GM12878 (cell line): ENCODE results near the gene GPR61. TPM values are rescaled to one million over a fixed set of nuclear protein-coding genes. Genes with fewer than 3 reads are reported as not detected.

Source experiments
- ATAC-seq: fragments of 200-7000 bp; cut with Tn5 transposase; 3 replicates; pipeline ENCODE4 v1.9.1; 2020; ENCODE audit warnings: mild to moderate bottlenecking, moderate library complexity
- BruUV-seq: library from RNA; stranded (reverse); fragments of 400-500 nt; replicated peaks from 2 replicates; lab custom pipeline; 2021; lab: Mats Ljungman, UMichigan
- CTCF ChIA-PET: fragments of 300-600 bp; sonication (Branson Sonifier 250); formaldehyde crosslinking; extraction: SDS; loops from one replicate; lab custom pipeline; 2021; ENCODE audit warnings: inconsistent platforms; lab: Yijun Ruan, JAX
- POLR2A ChIA-PET: fragments of 350-600 bp; formaldehyde crosslinking; extraction: SDS; loops from one replicate; lab custom pipeline; 2021; ENCODE audit warnings: inconsistent platforms; lab: Charles Lee
- RAD21 ChIA-PET: fragments of 300-600 bp; sonication (Branson Sonifier 250); formaldehyde crosslinking; loops from one replicate; lab custom pipeline; 2023; ENCODE audit warnings: antibody characterized with exemption; ENCODE audit not compliant: unreplicated experiment; lab: Charles Lee
- SMC1A ChIA-PET: fragments of 300-600 bp; sonication (Branson Sonifier 250); formaldehyde crosslinking; loops from one replicate; lab custom pipeline; 2023; ENCODE audit not compliant: unreplicated experiment, uncharacterized antibody; lab: Charles Lee
- DNase-seq: peaks from one replicate; pipeline ENCODE4 v3.0.0-alpha.2; 2011; ENCODE audit warnings: low read depth, low spot score
- FAIRE-seq: peaks from 3 replicates; lab custom pipeline; 2011; peaks lifted over from hg19 to GRCh38; lab: Jason Lieb, UNC
- H2AFZ ChIP-seq: 2 replicates; pipeline ENCODE4 v1.6.0; 2011; ENCODE audit warnings: low read depth, low read length, control low read depth; ENCODE audit not compliant: control insufficient read depth
- H3K27ac ChIP-seq: 2 replicates; pipeline ENCODE4 v1.5.1; 2011; ENCODE audit warnings: control low read depth; ENCODE audit not compliant: control insufficient read depth, insufficient read depth
- H3K27me3 ChIP-seq, 2 experiments: replicated peaks in 1 of 2; 2 replicates each; pipeline versions ENCODE4 v1.6.0 to v1.6.1; 2011; ENCODE audit warnings: low read length in 1 of 2; ENCODE audit not compliant: control insufficient read depth in 2 of 2, insufficient read depth in 2 of 2
- H3K36me3 ChIP-seq, 2 experiments: 2 replicates each; pipeline ENCODE4 v1.5.1; 2011; ENCODE audit warnings: low read length in 1 of 2; ENCODE audit not compliant: control insufficient read depth in 2 of 2, insufficient read depth in 2 of 2
- H3K4me1 ChIP-seq: 2 replicates; pipeline ENCODE4 v1.6.1; 2011; ENCODE audit warnings: mild to moderate bottlenecking, low read length, moderate library complexity, mixed read lengths; ENCODE audit not compliant: control insufficient read depth, insufficient read depth
- H3K4me2 ChIP-seq: 2 replicates; pipeline ENCODE4 v1.6.0; 2011; ENCODE audit warnings: control low read depth; ENCODE audit not compliant: control insufficient read depth, insufficient read depth
- H3K4me3 ChIP-seq: fragments of 200-600 bp; sonication (generic); 2 replicates; pipeline ENCODE4 v1.5.1; 2016
- H3K79me2 ChIP-seq: 2 replicates; pipeline ENCODE4 v1.6.0; 2011; ENCODE audit warnings: low read length; ENCODE audit not compliant: control insufficient read depth, insufficient read depth
- H3K9ac ChIP-seq: 2 replicates; pipeline ENCODE4 v1.8.0; 2011; ENCODE audit warnings: low read length, control low read depth, mixed read lengths; ENCODE audit not compliant: control insufficient read depth, insufficient read depth
- H3K9me3 ChIP-seq: replicated peaks from 3 replicates; pipeline ENCODE4 v1.5.1; 2011; ENCODE audit warnings: mild to moderate bottlenecking, low read length; ENCODE audit not compliant: control insufficient read depth, insufficient read depth
- H4K20me1 ChIP-seq: 2 replicates; pipeline ENCODE4 v1.6.0; 2011; ENCODE audit not compliant: control insufficient read depth, insufficient read depth
- BACH1 ChIP-seq: fragments of 450-650 bp; IDR thresholded peaks from 2 replicates; pipeline ENCODE4 v1.6.1; 2017; ENCODE audit warnings: mild to moderate bottlenecking, borderline replicate concordance
- CBX5 ChIP-seq: sonication (generic); IDR thresholded peaks from 2 replicates; pipeline ENCODE4 v1.6.1; 2016; ENCODE audit warnings: low read depth, moderate library complexity, mild to moderate bottlenecking, inconsistent platforms
- EED ChIP-seq: sonication (generic); IDR thresholded peaks from 2 replicates; pipeline ENCODE4 v1.6.1; 2016; ENCODE audit warnings: antibody characterized with exemption, low read depth
- IKZF1 ChIP-seq: fragments of 450-650 bp; conservative IDR thresholded peaks from 2 replicates; pipeline ENCODE4 v1.6.1; 2017; ENCODE audit warnings: antibody characterized with exemption, mild to moderate bottlenecking
- IRF4 ChIP-seq: IDR thresholded peaks from 2 replicates; pipeline ENCODE4 v1.6.1; 2011; ENCODE audit warnings: low read depth, low read length
- KLF5 ChIP-seq: fragments of 450-650 bp; IDR thresholded peaks from 2 replicates; pipeline ENCODE4 v1.6.1; 2014; ENCODE audit warnings: mild to moderate bottlenecking; ENCODE audit not compliant: partially characterized antibody
- PAX5 ChIP-seq: IDR thresholded peaks from 2 replicates; pipeline ENCODE4 v1.6.1; 2011; ENCODE audit warnings: low read depth, low read length, borderline replicate concordance
- SIN3A ChIP-seq: IDR thresholded peaks from 2 replicates; pipeline ENCODE4 v1.6.1; 2012; ENCODE audit warnings: low read depth, low read length, improper control_type of control experiment
- SP1 ChIP-seq: IDR thresholded peaks from one replicate; pipeline ENCODE4 v1.6.1; 2011; ENCODE audit warnings: low read depth, low read length
- TAF1 ChIP-seq: IDR thresholded peaks from 2 replicates; pipeline ENCODE4 v1.6.1; 2011; ENCODE audit warnings: mild to moderate bottlenecking, low read depth, low read length, borderline replicate concordance
- USF2 ChIP-seq: IDR thresholded peaks from 2 replicates; pipeline ENCODE4 v1.6.1; 2011; ENCODE audit warnings: low read depth, low read length, improper control_type of control experiment, borderline replicate concordance
- ZBTB4 ChIP-seq: fragments of 450-650 bp; formaldehyde crosslinking; IDR thresholded peaks from 2 replicates; pipeline ENCODE4 v1.4.0; 2022; ENCODE audit warnings: mild to moderate bottlenecking, moderate library complexity
- WGBS: methylation state at CpG from one replicate; pipeline ENCODE4 v1.1.6; 2016; ENCODE audit warnings: low lambda C conversion rate; ENCODE audit not compliant: insufficient replicate concordance, insufficient coverage; ENCODE audit errors: missing lambda C conversion rate; 5-methylcytosine and 5-hydroxymethylcytosine counted together
- in situ Hi-C: fragments of 300-500 bp; cut with MboI; formaldehyde crosslinking; loops from 9 replicates; pipeline ENCODE4 v1.14.3; 2018; ENCODE audit warnings: mixed read lengths
- intact Hi-C: fragments of 100-400 bp; cut with micrococcal nuclease; formaldehyde crosslinking; loops from one replicate; pipeline ENCODE4 v1.14.2; 2022; ENCODE audit not compliant: unreplicated experiment
- polyA plus RNA-seq, 11 experiments: library from polyadenylated mRNA; depleted of rRNA in 4 of 11; unstranded in 6 of 11; stranded (reverse) in 5 of 11; fragments of >200 nt; fragmentation: Nextera tagmentation in 4 of 11; fragmentation: Illumina TruSeq in 1 of 11; extraction: Ambion mirVana in 4 of 11; extraction: Trizol in 1 of 11; gene quantifications; 1 replicate in 1 of 11; 2 replicates in 10 of 11; pipeline versions ENCODE4 v1.2.1 to v1.2.3, GENCODE V29; 2011 to 2016; ENCODE audit warnings: inconsistent platforms in 2 of 11, missing spikeins in 2 of 11, low read depth in 1 of 11
- total RNA-seq, 4 experiments: library from RNA; depleted of rRNA in 3 of 4; stranded (reverse); fragments of >200 nt in 3 of 4; fragmentation: Illumina TruSeq in 1 of 4; extraction: Trizol in 1 of 4; gene quantifications; 2 replicates each; pipeline versions ENCODE4 v1.2.1 to v1.2.3, GENCODE V29; 2013 to 2021
- TF ChIP-seq, protein P1 (sequence below): IDR thresholded peaks from 2 replicates; pipeline ENCODE4 v1.6.1; 2012; ENCODE audit warnings: improper control_type of control experiment, low read depth, low read length; ENCODE audit not compliant: insufficient replicate concordance

The GPR61 gene
- total and polyA plus RNA-seq, 10 of the 15 experiments (the other 5 are each of a cell fraction or from before 2014, with no cell fraction given): 0.19 to 1.1 (median 0.35) TPM; not detected in 2

DNA sequence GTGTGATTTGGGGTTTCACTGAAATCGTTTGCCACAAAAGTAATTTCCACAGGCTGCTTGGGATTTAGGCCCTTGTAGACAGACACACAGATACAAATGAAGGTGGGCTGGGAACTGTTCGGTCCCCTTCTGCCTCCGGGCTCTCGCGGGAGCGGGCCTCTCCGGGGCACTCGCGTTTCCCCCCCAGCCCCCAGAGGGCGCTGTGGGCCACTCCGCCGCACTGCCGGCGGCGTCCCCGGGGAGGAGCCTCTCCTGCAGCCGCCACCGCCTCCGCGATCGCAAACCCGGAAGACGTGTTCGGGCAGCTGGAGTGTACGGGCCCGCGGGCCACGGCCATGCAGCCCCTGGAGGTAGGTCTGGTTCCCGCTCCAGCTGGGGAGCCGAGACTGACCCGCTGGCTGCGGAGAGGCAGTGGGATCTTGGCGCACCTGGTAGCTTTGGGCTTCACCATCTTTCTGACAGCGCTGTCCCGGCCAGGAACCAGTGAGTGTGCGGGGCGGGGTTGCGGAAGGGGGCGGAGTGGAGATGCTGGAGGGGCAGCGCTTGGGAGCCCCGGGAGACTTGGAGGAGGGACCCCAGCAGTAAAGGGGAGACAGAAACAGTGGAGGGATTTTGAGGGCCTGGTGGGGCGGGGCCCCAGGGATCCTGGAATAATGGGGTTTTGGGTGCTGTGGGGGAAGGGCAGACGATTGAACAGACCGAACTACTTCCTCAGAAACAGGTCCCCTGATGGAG lies 45.7 kb upstream of the GPR61 start, which contains the start of gene CYB561D1:
TSS of gene CYB561D1 (plus strand) at position 290 of the 735 bp plus-strand sequence. CDS start at position 336, 46 bp downstream.
- peaks cover 4% of the 10 kb centered on the region for H3K4me1 ChIP-seq
- peak; percentile 81 for FAIRE-seq
- ChIA-PET POLR2A (interaction anchor here (0.9 to 2.5 kb wide), 6 partner anchors 9 to 66 kb away, joined by 3 to 17 read pairs (median 5); no protein-coding TSS in a partner anchor), RAD21 (interaction anchor here (0.8 to 13.4 kb wide), 5 partner anchors 17 to 94 kb away, joined by 3 to 422 read pairs (median 5); partner anchors contain the start of gene GNAI3), SMC1A (interaction anchor here (0.9 to 14.4 kb wide), 8 partner anchors 9 to 281 kb away, joined by 3 to 431 read pairs (median 3); partner anchors contain the start of genes PSRC1 and SARS1), CTCF (interaction anchor here (0.7 to 26.7 kb wide), 12 partner anchors 10 to 215 kb away, joined by 3 to 1280 read pairs (median 4); partner anchors contain the start of genes AMIGO1, ATXN7L2, GNAI3 and GPR61)
- peak within 1 kb of the TSS; percentile 82 for H3K4me3 ChIP-seq
- DNase-seq: peak; percentile 55
- peaks cover 9% of the 10 kb centered on the region for H3K79me2 ChIP-seq
- peak; percentile 94 for ATAC-seq
- peak within 1 kb of the TSS; percentile 99 for H2AFZ ChIP-seq
- no peaks in the 10 kb centered on the region for H3K9me3 ChIP-seq
- BruUV-seq: no TSS peak
- WGBS: under 1% methylated on average over 35 of the region's 44 CpGs
- in situ Hi-C loops: loop anchor here (5.0 kb wide), 1 partner anchor 38 kb away; no protein-coding TSS in a partner anchor
- intact Hi-C loops: loop anchor here (1.0 to 5.0 kb wide), 2 partner anchors 38 to 128 kb away; no protein-coding TSS in a partner anchor
- H4K20me1 ChIP-seq: no peaks in the 10 kb centered on the region
- H3K36me3 ChIP-seq: peaks cover 8 to 9% of the 10 kb centered on the region in 2 experiments; a peak in 3 of 4 replicates
- H3K27ac ChIP-seq: peak within 1 kb of the TSS; percentile 79
- no peaks in the 10 kb centered on the region for H3K27me3 ChIP-seq
- H3K9ac ChIP-seq: peak within 1 kb of the TSS; percentile 77
- peak within 1 kb of the TSS; percentile 88 for H3K4me2 ChIP-seq
- peak; percentile 70 for TF ChIP-seq BACH1
- peak; percentile 65; the same call in 1 of the 2 replicates for TF ChIP-seq PAX5
- no peak for TF ChIP-seq USF2
- no peak for TF ChIP-seq SP1
- no peak for TF ChIP-seq IRF4
- TF ChIP-seq TAF1: peak; percentile 66; the same call in 1 of the 2 replicates
- TF ChIP-seq SIN3A: peak; percentile 68; the same call in 1 of the 2 replicates
- TF ChIP-seq CBX5: peak; percentile 90
- peak; percentile 79 for TF ChIP-seq IKZF1
- peak; percentile 38; the same call in 1 of the 2 replicates for TF ChIP-seq EED
- TF ChIP-seq ZBTB4 (CRISPR knock-in tag): no peak
- TF ChIP-seq, protein P1, sequence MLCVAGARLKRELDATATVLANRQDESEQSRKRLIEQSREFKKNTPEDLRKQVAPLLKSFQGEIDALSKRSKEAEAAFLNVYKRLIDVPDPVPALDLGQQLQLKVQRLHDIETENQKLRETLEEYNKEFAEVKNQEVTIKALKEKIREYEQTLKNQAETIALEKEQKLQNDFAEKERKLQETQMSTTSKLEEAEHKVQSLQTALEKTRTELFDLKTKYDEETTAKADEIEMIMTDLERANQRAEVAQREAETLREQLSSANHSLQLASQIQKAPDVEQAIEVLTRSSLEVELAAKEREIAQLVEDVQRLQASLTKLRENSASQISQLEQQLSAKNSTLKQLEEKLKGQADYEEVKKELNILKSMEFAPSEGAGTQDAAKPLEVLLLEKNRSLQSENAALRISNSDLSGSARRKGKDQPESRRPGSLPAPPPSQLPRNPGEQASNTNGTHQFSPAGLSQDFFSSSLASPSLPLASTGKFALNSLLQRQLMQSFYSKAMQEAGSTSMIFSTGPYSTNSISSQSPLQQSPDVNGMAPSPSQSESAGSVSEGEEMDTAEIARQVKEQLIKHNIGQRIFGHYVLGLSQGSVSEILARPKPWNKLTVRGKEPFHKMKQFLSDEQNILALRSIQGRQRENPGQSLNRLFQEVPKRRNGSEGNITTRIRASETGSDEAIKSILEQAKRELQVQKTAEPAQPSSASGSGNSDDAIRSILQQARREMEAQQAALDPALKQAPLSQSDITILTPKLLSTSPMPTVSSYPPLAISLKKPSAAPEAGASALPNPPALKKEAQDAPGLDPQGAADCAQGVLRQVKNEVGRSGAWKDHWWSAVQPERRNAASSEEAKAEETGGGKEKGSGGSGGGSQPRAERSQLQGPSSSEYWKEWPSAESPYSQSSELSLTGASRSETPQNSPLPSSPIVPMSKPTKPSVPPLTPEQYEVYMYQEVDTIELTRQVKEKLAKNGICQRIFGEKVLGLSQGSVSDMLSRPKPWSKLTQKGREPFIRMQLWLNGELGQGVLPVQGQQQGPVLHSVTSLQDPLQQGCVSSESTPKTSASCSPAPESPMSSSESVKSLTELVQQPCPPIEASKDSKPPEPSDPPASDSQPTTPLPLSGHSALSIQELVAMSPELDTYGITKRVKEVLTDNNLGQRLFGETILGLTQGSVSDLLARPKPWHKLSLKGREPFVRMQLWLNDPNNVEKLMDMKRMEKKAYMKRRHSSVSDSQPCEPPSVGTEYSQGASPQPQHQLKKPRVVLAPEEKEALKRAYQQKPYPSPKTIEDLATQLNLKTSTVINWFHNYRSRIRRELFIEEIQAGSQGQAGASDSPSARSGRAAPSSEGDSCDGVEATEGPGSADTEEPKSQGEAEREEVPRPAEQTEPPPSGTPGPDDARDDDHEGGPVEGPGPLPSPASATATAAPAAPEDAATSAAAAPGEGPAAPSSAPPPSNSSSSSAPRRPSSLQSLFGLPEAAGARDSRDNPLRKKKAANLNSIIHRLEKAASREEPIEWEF: no peak
- peak; percentile 78 for TF ChIP-seq KLF5
